ENCODE results near the gene ME3.

Gene ME3

GRCh38 chr11:86617502-86617901 lies 54.9 kb downstream of the ME3 start:
- no peak for DNase-seq

GRCh38 chr11:86615487-86615886 lies 56.9 kb downstream of the ME3 start:
- no peak for DNase-seq

- no peak for DNase-seq
These were observed 61.7 kb downstream of the ME3 start for GRCh38 chr11:86610559-86611341.

- peak; percentile 83 for DNase-seq
These were observed 64.1 kb downstream of the ME3 start for GRCh38 chr11:86608251-86608799.

GRCh38 chr11:86606836-86607481 lies 65.5 kb downstream of the ME3 start:
- no peak for DNase-seq

GRCh38 chr11:86606270-86606835 lies 66.1 kb downstream of the ME3 start:
- DNase-seq: no peak

GRCh38 chr11:86596861-86597586 lies 75.4 kb downstream of the ME3 start:
- DNase-seq: no peak

- DNase-seq: no peak
These were observed 76.5 kb downstream of the ME3 start for GRCh38 chr11:86595955-86596354.

GRCh38 chr11:86595451-86595850 lies 77.0 kb downstream of the ME3 start:
- no peak for DNase-seq

- DNase-seq: no peak
These were observed 77.7 kb downstream of the ME3 start for GRCh38 chr11:86594746-86595145.

- DNase-seq: no peak
These were observed 78.6 kb downstream of the ME3 start for GRCh38 chr11:86593833-86594232.

GRCh38 chr11:86592659-86593451 lies 79.6 kb downstream of the ME3 start:
- peak; percentile 89 for DNase-seq

GRCh38 chr11:86592047-86592591 lies 80.3 kb downstream of the ME3 start:
- DNase-seq: no peak

- DNase-seq: no peak
These were observed 80.8 kb downstream of the ME3 start for GRCh38 chr11:86591631-86592030.

- DNase-seq: no peak
These were observed 82.4 kb downstream of the ME3 start for GRCh38 chr11:86589856-86590589.

GRCh38 chr11:86589204-86589603 lies 83.2 kb downstream of the ME3 start:
- no peak for DNase-seq

- no peak for DNase-seq
These were observed 83.8 kb downstream of the ME3 start for GRCh38 chr11:86588566-86589090.

GRCh38 chr11:86587264-86588193 lies 84.9 kb downstream of the ME3 start:
- no peak for DNase-seq

GRCh38 chr11:86586307-86586706 lies 86.1 kb downstream of the ME3 start:
- DNase-seq: no peak

GRCh38 chr11:86582898-86583297 lies 89.5 kb downstream of the ME3 start:
- DNase-seq: no peak

All from hematopoietic multipotent progenitor cell treated with erythropoietin and hydrocortisone succinate and interleukin-3 and kit ligand, for 8 days (in vitro differentiated cells).